HG02870 (cell line): Measurements from ENCODE around the gene NAV1.

Source experiments
- ATAC-seq: cut with Tn5 transposase; IDR thresholded peaks from one replicate; pipeline ENCODE4 v1.9.1; 2021; ENCODE audit warnings: mild to moderate bottlenecking, moderate library complexity; ENCODE audit not compliant: unreplicated experiment

The NAV1 gene

DNA sequence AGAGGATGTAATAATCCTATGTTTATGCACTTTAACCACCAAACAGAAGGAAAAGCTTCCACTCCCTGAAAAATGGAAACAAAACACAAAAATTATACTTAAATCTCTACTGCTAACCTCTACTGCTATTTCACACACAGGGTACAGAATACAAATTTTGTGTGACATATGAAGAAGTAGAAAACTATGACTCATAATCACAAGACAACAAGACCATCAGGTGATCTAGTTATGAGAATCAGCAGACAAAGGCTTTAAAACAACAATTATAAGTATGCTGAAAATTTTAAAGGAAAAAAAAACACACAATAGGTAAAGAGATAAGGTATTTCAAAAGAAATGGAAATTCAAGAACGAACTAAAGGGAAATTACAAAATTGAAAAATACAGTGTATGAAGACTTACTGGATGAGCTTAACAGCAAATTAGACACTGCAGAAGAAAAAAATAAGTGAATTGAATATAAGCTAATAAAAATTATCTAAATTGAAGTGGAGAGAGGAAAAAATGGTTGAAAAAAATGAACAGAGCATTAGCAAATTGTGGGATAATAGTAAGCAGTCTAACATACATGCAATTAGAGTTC is 13.6 kb upstream of the NAV1 start:
- no peak for ATAC-seq

DNA sequence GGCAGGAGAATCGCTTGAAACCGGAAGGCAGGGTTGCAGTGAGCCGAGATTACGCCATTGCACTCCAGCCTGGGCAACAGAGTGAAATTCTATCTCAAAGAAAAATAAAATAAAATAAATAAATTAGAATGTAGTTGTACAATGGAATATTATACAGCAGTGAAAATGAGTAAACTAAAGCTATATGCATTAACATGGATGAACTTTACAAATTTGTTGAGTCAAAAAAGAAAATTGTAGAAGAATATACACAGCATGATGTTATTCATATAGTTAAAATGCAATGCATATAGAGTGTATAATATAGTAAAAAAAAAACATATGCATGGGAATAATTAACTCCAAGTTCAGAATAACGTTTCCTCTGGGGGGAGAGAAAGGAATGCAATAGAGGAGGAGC is 11.0 kb upstream of the NAV1 start:
- no peak for ATAC-seq

DNA sequence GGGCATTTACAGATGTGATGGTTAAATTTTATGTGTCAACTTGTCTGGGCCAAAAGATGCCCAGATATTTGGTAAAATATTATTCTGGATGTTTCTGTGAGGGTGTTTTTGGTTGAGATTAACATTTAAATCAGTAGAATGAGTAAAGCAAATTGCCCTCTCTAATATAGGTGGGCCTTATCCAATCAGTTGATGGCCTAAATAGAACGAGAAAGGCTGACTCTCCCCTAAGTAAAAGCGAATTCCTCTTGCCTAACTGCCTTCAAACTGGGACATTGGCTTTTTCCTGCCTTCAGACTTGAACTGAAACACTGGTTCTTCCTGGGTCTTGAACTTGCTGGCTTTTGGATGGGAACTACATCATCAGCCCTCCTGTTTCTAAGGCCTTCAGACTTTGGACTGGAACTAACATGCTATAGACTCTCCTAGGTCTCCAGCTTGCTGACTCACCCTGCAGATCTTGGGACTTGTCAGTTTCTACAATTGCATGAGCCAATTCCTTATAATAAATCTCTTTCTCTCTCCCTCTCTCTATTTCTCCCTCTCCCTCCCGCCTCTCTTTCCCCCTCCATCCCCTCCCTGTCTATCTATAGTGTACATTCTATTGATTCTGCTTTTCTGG is 10.2 kb upstream of the NAV1 start:
- no peak for ATAC-seq

DNA sequence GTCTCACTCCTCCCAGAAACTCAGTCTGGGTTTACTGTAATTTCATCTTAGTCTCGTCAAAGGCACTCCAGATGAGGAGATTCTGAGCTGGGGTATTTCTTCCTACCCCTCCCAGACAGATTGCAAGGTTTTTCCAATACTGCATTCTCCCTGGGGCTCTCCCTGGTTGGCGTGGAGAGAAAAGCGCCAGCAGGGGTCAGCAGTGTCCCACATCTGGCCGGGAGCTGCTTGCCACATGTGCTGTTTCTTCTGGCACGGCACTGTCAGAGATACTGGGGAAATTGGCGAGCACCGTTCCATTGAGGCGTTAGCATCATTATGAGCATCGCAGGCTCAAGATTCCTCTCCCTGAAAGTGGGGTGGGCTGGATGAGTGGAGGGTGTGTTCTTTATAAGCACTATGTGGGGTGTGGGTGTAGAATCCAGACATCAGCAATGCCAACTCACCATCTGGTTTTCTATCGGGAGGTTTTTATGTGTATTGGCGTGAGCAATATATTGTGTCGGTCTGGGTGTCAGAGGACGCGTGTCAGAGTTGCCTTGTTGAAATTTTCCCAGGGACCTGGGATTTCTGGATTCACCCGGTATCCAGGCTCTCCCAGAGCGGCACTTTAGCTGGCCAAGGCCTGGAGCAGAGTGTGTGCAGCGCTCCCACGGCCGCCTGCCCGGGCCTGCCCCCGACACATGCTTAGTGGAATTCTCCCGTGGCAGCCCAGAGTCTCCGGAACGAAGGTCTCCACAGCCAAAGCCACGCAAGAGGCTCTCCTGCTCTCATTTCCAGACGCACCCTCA is 8.0 kb upstream of the NAV1 start:
- ATAC-seq: no peak

DNA sequence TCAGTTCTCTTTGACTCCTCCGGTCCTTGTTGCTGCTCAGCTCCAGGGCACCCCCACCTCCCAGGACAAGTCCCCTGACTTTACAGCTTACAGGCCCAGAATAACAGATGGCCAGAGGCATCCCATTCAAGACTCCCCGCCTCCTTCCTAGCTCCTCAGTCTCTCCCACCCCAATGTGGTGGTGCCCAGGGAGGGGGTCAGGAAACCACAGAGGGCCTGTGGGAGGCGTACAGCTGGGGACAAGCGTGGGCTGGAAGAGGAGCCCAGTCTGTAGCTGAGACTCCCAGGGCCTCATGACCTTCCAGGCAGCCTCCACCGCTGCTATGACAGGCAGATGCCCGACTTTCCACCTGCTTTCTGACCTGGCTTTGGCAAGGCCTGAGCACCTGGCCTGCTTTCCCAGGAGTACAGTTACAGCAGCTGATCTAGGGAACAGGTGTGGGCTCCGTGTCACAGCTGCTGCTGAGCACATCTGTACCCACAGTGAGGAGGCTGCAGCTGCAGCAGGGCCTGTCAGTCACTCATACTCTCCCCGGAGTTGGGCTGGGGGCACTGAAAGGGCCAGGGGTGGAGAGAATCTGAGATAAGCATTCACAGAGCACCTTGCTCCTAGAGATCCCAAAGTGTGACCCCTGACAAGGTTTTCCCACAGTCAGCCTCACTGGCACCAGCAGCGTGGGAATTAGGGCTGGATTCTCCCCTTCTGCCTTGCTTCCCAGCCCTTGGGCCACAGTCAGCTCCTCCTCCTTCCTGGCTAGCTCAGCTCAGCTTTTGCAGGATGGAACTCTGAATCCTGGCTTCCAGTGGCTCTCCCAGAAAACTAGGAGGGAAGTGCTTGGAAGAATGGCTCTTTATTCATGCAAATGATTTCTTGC is 7.1 kb upstream of the NAV1 start:
- ATAC-seq: no peak

DNA sequence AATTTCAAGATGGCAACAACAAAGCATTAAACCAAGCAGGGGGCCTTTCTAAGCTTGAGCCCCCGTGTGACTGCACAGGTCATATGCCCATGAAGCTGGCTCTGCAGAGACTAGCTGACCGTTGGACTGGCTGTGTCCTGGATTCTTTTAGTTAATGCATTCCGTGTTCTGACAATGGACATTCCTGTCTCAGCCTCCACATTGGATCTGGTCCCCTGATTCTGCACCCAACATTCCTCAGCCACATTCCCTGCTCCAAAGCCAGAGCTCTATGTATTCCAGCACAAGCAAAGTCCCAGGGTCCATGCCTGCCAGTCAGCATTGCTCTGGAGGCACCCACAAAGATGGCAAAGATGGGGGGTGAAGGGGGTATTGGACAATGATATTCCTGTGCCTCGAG is 5.1 kb upstream of the NAV1 start:
- no peak for ATAC-seq

DNA sequence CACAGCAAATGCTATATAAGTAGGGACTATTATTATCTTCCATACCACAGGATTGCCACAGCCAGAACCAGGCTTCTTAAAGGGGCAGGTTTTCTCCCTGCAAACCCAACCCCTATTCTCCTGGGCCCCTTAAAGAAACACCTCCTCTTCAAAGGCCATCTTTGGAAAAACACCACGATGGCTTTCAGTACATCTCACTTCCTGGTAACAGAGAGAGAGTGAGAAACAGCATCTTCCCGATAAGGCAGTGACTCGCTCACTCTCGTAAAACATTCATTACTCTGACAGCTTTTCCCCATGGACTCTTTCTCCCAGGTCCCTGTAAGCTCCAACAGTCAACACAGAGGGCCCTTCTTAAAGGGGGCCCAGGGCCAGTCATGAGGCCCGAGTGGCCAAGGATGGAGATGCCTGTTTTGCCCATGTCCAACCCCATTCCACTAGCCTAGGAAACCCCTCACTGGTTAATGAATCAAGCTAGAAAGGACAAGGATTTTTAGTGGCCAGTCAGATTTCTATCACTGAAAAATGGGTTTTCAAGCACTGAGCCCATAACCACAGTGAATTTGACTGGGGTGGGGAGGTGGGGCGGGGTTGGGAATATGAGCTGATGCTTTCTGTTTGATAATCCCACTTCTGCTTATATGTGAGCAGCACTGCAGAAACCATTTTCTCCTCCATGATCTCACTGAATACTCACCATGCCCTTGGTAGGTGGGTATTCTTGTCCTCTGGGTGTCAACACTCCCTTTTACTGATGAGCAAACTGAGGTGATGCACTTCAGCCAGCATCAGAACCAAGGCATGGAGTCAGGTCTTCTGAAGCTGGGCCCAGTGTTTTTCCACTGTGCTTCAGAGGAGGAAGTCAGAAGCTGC is 3.6 kb upstream of the NAV1 start:
- no peak for ATAC-seq

DNA sequence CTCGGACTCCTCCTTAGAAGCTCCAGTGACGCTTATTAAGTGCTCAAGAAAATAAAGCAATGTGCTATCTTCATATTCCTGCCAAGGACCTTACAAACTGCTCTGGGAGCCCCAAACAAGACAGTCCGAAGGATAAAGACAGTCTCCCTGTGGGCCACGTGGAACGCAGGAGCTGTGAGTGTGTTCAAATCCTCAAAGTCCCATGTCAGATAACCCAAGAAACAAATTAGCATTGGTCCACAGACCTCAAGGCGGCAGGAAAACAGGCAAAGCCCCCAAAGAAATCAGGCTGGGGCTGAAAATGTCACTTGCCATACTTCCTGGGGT is 3.0 kb upstream of the NAV1 start:
- ATAC-seq: no peak

DNA sequence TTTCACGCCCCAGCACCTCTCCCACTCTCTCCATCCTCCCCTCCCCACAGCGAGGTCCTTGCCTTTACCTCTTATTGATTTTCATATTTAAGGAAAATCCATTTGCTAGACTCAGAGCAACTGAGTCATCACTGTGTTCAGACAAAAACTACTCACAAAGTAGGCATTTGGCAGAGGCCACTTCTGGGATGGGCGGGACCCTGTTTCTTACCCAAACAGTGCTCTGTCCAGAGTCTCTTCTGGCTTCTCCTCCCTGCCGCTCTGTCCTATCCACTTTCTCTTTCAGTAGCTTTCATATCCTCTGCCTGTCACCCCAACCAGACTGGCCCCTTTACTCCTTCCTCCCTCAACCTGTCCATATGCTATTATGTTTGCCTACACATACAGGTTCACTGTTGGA is 2.4 kb upstream of the NAV1 start:
- no peak for ATAC-seq

DNA sequence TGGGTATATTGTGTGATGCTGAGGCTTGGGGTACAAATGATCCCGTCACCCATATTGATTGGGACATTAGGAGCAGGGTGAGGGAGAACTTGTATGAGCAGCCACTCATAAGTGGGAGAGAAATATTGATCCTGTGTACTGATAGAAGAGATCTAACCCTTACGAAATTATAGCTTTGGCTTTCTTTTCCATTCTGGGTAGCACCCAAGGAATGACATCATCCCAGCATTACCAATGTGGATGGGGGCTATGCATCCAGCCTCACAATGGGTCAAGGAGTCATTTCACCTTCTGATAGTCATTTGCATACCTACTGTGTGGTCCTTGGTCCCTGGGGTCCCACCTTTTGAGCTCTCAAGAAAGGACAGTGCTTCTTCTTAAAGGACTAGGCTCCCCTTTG is 1.9 kb upstream of the NAV1 start:
- ATAC-seq: no peak

DNA sequence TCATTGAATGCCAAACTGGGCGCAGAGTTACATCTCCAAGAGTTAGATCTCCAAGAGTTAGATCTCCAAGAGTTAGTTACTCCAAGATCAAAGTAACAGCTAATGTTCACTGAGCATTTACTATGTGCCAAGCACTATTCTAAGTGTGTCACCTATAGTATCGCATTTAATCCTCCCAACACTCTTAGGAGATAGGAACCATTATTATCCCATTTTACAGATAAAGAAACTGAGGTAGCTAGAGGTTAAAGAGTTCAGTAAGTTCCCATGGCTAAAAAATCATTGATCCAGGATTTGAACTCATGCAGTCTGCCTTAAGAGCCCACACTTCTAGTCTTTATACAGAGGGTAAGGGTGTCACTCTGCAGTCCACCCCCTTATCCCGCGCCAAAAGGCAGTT is 1.5 kb upstream of the NAV1 start:
- ATAC-seq: no peak

DNA sequence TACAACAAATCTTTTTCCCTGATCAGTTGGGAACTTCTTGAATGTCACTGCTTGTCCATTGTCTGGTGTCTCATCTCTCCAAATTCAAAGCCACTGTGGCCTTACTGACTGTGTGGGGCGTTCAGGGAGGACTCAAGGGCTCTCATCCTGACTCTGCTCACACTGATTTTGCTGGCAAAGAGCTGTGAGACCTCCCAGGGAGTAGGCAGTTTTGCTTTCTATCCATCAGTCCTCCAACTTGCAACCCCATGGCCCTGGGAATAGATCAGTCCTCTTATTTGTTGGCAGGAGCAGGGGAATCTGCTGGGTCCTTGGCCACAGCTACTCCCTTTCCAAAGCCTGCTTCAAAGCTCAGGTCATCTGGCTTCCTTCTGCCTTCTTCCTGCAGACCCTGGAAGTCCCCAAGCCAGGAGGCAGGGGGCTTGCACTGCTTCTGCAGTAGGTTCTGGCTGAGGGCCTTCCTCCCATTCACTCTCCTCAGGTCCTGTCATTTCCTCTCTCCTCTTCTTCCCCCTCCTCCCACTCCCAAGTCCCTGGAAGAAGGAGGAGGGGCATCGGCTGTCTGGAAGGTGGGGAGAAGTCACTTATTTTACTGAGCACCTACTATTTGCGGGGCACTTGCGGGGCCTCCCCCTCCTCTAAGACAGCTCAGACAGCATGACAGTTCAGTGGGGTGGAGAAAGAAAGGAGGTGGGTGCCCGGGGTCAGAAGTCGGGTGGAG is 876 bp upstream of the NAV1 start:
- no peak for ATAC-seq

DNA sequence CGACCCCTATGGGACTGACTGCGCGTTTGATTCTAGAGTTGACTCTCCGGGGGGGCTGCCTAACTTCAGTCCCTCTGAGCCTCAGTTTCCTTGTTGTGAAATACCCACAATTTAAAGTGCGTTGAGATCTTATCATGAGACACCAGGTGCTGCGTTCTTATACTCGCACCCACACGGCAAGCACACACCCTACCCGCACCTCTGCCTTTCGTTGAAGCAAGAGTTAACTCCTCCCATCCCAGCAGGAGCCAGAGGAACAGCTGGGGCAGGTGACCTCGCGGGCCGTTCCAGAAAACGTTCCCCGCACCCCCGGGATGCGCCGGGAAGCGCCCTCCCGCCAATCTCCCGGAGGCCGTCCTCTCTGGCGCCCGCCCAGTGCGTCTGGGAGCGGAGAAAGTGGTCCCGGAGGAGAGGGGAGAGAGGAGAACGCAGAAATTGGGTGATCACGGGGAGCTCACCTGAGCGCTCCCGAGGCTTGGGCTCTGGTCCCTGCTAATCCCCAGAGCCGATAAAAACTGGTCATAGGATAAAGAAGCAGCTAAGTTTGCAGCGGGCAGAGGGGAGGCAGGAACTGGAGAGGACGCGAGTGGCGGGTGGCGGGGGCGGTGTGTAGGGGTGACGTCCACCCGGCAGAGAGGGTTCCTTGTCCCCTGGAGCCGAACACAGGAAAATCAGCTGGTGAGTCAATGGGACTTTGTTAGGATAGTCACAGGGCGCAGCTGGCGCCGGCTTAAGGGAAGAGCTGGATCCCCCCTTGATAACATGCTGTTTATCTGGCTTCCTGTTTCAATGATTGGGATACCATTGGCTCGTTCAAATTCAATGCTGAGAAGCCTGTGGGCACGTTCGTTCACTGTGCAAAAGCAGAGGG is 869 bp downstream of the NAV1 start:
- no peak for ATAC-seq

DNA sequence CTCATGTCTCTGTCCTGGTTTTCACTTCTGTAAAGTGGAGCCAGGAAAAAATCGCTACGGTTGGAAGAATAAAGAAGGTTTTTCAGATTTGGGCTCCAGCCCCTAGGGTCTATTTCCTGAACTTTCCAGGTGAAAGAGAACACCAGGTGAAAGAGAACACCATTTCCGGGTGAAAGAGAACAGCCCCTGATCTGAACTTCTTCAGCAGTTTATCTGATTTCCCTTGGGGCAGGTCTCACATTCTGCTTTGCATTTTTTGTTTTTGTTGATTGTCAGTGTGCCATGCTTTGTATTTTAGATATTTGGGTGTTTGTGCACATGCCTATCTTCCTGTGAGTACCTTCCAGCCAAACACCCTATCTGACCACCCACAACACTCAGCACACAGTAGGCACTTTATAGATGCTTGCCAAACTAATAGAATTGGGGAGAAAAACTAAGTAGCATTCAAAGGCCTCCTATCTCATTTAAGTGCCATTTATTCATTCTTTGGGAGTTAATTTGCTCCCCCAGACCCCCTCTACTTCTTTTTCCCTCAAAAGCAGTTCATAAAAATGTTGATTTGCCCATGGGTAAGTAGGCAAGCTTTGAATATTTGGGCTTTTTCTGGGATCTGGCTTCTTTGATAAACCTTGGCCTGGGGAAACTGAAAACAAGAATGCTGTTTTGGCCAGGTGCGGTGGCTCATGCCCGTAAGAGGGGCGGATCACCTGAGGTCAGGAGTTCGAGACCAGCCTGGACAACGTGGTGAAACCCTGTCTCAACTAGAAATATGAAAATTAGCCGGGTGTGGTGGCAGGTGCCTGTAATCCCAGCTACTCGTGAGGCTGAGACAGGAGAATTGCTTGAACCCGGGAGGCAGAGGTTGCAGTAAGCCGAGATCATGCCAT is 2.2 kb downstream of the NAV1 start:
- no peak for ATAC-seq

DNA sequence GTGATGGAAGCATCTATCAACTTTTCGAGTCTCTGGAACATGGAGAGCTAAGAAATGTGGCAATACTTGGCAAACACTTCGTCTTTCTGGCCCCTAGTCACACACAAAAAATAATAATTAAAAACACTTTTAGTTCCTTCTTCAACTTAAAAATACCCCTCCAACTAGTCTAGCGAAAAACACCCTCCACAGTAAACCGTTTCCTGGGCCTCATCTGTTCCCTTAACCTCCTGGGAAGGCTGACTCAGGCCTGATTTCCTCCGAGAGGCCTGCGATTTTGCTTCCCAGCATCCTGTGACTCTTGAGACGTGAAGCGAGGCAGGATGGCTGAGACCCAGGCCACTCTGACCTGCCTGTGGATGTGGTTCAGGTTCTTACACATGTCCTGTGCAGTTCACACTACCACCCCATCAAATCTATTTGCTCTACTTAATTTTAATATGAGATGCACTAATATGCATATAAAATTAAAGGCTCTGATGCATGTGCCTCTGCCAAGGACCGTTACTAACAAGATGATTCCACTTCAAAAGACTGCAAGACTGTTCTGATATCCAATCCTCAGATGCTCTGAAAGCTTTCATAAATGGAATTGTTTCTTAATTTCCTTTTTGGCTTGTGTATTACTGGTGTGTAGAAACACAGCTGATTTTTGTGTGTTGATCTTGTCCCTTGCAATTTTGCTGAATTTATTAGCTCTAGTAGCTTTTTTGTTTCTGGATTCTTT is 3.5 kb downstream of the NAV1 start:
- ATAC-seq: no peak

DNA sequence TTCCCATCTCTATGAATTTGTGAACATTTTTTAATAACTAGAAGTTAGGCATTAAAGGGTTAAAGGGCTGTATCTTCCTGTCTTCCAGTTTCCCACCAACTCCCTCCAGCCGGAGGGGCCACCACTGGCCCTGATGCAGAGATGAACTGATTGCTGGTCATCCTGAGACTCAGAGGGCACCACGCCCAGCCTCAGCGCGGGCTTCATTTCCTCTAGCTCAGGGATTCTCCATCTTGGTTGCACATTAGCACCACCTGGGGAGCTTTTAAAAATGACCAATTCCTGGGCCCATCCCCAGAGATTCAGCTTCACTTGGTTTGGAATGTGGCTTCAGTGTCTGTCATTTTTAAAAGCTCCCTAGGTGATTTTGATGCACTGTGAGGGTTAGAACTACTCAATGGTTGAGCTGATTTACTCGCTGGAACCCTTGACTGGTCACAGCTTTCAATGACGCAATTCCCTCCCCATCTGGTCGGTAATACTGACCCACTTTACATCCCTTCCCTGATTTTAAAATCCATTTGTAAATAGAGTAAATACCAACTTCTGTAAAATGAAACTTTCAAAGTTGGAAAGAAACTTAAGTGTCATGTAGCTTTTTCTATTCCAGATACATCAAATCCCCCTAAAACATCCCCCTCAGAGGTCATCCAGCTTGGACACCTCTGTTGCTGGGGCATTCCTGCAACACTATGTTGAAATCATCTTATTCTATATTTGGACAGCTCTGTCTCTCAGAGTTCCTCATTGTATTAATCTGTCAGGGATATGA is 5.1 kb downstream of the NAV1 start:
- ATAC-seq: no peak

DNA sequence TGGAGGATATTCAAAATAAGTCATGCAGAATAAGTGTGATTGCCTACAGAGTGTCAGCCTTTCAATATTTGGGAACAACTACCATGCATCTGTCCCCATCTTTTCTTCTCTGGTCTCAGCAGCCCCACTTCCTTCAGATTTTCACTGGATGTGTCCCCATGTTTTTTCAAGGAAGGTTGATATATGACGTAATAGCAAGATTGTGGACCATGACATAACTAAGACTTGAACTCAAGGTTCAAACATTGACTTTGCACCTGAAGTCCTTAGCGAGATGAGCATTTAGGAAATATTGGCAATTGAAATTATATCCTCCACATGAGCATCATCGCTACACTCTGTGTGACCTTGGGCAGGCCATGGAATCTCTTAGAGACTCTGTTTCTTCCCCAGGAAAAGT is 5.8 kb downstream of the NAV1 start:
- ATAC-seq: no peak
